DMS79 treated with DMSO at 0.1 percent for 48 hours (cell line): Measurements from ENCODE around the gene PIK3R6.
"Not testable (repeated sequence)": the region's sequence is repeated elsewhere in the genome, so short reads cannot be mapped to it uniquely, and the experiment has no call there.

Source experiments
- DNase-seq: peaks from one replicate; lab custom pipeline; 2025; lab: John Stamatoyannopoulos, UW

PIK3R6 gene

GRCh38 chr17:8875436-8875835, 8.0 kb upstream of the PIK3R6 start:
- DNase-seq = no peak

- DNase-seq = no peak
Measured at GRCh38 chr17:8873801-8874715, 6.6 kb upstream of the PIK3R6 start.

GRCh38 chr17:8872705-8873435, 5.4 kb upstream of the PIK3R6 start:
- no peak for DNase-seq

GRCh38 chr17:8872036-8872704, 4.7 kb upstream of the PIK3R6 start:
- DNase-seq = no peak

GRCh38 chr17:8871081-8871581, 3.7 kb upstream of the PIK3R6 start:
- DNase-seq = no peak

GRCh38 chr17:8870406-8871040, 3.0 kb upstream of the PIK3R6 start:
- no peak for DNase-seq

GRCh38 chr17:8869114-8869815, 1.8 kb upstream of the PIK3R6 start:
- no peak for DNase-seq

GRCh38 chr17:8868529-8868951, 1.1 kb upstream of the PIK3R6 start:
- no peak for DNase-seq

- DNase-seq = no peak
Measured at GRCh38 chr17:8868092-8868491, 618 bp upstream of the PIK3R6 start.

- no peak for DNase-seq
Measured at GRCh38 chr17:8865811-8866210, 1.7 kb downstream of the PIK3R6 start.

- no peak for DNase-seq
Measured at GRCh38 chr17:8865385-8865784, 2.1 kb downstream of the PIK3R6 start.

GRCh38 chr17:8862213-8863056, 5.0 kb downstream of the PIK3R6 start:
- DNase-seq = no peak

GRCh38 chr17:8861495-8862181, 5.8 kb downstream of the PIK3R6 start:
- no peak for DNase-seq

GRCh38 chr17:8859804-8860430, 7.6 kb downstream of the PIK3R6 start:
- DNase-seq = no peak

GRCh38 chr17:8859027-8859803, 8.3 kb downstream of the PIK3R6 start:
- DNase-seq = no peak

GRCh38 chr17:8857919-8858318, 9.6 kb downstream of the PIK3R6 start:
- no peak for DNase-seq

GRCh38 chr17:8856869-8857575, 10.5 kb downstream of the PIK3R6 start:
- no peak for DNase-seq

GRCh38 chr17:8856205-8856603, 11.3 kb downstream of the PIK3R6 start:
- not testable (repeated sequence) for DNase-seq
